Measurements from ENCODE around the gene LASP1NB.

Gene LASP1NB

DNA sequence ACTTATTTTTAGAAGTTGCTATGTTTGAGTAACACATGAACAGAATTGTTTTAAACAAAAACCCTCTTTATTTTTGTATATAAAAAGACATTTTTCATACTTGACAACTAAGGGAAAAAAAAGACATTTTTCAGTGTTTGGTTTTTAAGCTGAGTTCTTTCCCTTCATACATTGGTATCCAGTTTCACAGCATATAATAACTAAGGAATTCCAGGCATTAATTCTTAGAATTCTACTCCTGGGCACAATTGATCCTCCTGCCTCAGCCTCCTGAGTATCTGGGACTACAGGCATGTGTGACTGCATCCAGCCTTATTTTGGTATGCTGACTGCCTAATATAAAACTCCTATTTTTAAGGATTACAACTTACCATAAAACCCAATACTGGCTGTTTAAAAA, 33.3 kb downstream of the LASP1NB start:
- no peaks in the 10 kb centered on the region for H3K9me1 ChIP-seq (replicated peaks; ENCODE audit: control insufficient read depth, extremely low read depth, insufficient read depth, low read length)
- H3K4me2 ChIP-seq (ENCODE audit: insufficient read depth, low read length), result peak overlapping the region; percentile 72
- H3K9ac ChIP-seq (replicated peaks; ENCODE audit: extremely low read depth, insufficient read depth, low read length), result peak overlapping the region; percentile 31
- TF ChIP-seq POLR2A (IDR thresholded peaks at IDR 0.05; ENCODE audit: low read depth, low read length), result no peak
- TF ChIP-seq EZH2 (IDR thresholded peaks at IDR 0.05; ENCODE audit: borderline replicate concordance, low read depth, low read length, severe bottlenecking), result no peak
- no peak for TF ChIP-seq GATA2 (IDR thresholded peaks at IDR 0.05; ENCODE audit: insufficient read depth, insufficient read length, low read depth, low read length)
- TF ChIP-seq, protein P1, sequence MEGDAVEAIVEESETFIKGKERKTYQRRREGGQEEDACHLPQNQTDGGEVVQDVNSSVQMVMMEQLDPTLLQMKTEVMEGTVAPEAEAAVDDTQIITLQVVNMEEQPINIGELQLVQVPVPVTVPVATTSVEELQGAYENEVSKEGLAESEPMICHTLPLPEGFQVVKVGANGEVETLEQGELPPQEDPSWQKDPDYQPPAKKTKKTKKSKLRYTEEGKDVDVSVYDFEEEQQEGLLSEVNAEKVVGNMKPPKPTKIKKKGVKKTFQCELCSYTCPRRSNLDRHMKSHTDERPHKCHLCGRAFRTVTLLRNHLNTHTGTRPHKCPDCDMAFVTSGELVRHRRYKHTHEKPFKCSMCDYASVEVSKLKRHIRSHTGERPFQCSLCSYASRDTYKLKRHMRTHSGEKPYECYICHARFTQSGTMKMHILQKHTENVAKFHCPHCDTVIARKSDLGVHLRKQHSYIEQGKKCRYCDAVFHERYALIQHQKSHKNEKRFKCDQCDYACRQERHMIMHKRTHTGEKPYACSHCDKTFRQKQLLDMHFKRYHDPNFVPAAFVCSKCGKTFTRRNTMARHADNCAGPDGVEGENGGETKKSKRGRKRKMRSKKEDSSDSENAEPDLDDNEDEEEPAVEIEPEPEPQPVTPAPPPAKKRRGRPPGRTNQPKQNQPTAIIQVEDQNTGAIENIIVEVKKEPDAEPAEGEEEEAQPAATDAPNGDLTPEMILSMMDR (IDR thresholded peaks at IDR 0.05; ENCODE audit: extremely low read depth in 1 of 2, insufficient read depth in 1 of 2, low read depth in 1 of 2, low read length in 2 of 2), result no peak
- TF ChIP-seq, protein P2, sequence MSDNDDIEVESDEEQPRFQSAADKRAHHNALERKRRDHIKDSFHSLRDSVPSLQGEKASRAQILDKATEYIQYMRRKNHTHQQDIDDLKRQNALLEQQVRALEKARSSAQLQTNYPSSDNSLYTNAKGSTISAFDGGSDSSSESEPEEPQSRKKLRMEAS (IDR thresholded peaks at IDR 0.05; ENCODE audit: insufficient read depth, insufficient read length), result no peak
- TF ChIP-seq POLR2AphosphoS5 (IDR thresholded peaks at IDR 0.05; ENCODE audit: insufficient read depth, low read depth, low read length), result no peak
- no peak for TF ChIP-seq MYC (IDR thresholded peaks at IDR 0.05; ENCODE audit: low read depth, low read length)
- TF ChIP-seq JUN (IDR thresholded peaks at IDR 0.05; ENCODE audit: borderline replicate concordance, insufficient read depth, insufficient read length, low read depth), result no peak
- no peak for TF ChIP-seq FOS (IDR thresholded peaks at IDR 0.05; ENCODE audit: borderline replicate concordance, insufficient read depth, low read length)
- POLR2A ChIA-PET, result interaction anchor here (0.6 kb wide), 1 partner anchor 18 kb away, joined by 3 read pairs; no protein-coding TSS in a partner anchor
- DNase-seq (ENCODE audit: low read depth, low spot score) (no peak), FAIRE-seq (no peak)
- H3K4me1 ChIP-seq (ENCODE audit: control insufficient read depth, extremely low read depth, insufficient read depth, low read length), result peaks cover 20% of the 10 kb centered on the region
- no peaks in the 10 kb centered on the region for H4K20me1 ChIP-seq (replicated peaks; ENCODE audit: control insufficient read depth, extremely low read depth, insufficient read depth, low read length)
- H3K36me3 ChIP-seq (ENCODE audit: control insufficient read depth in 2 of 2, extremely low read depth in 1 of 2, insufficient read depth in 2 of 2, low read length in 2 of 2), result no peaks in the 10 kb centered on the region
- H3K27me3 ChIP-seq (ENCODE audit: control insufficient read depth in 2 of 2, insufficient read depth in 2 of 2, low read length in 2 of 2), result no peaks in the 10 kb centered on the region
- BruUV-seq (replicated peaks), result TSS peak; percentile 16
- intact Hi-C loops (cut with micrococcal nuclease) (no loop called here), dilution Hi-C loops (cut with MboI; ENCODE audit: extremely low pct_ligation_motif_present, low sequenced_read_pairs) (no loop called here)
- H3K27ac ChIP-seq (ENCODE audit: insufficient read depth, low read depth, low read length), result peak overlapping the region; percentile 51
- CTCF ChIA-PET, result interaction anchor here (0.6 to 1.8 kb wide), 8 partner anchors 8 to 286 kb away, joined by 3 to 14 read pairs (median 3); partner anchors contain the start of gene FBXO47
- no peaks in the 10 kb centered on the region for H3K9me3 ChIP-seq (replicated peaks; ENCODE audit: control insufficient read depth, insufficient read depth, low read length)
- H2AFZ ChIP-seq (ENCODE audit: low read depth, low read length), result peak overlapping the region; percentile 51
- no peaks in the 10 kb centered on the region for H3K79me2 ChIP-seq (ENCODE audit: control insufficient read depth, insufficient read depth, low read length)
- no peak overlapping the region for H3K4me3 ChIP-seq (replicated peaks in 1 of 3; ENCODE audit: insufficient read depth in 1 of 3, low read depth in 1 of 3, low read length in 3 of 3)

Measured in endothelial cell of umbilical vein (primary cell).